OCI-LY1 (cell line): Measurements from ENCODE around the gene FEZ2.

Experiments used
- H2AFZ ChIP-seq: fragments of 200-600 bp; sonication (generic), shearing (Covaris generic); 2 replicates; pipeline ENCODE4 v1.6.0; 2014; ENCODE audit warnings: antibody characterized with exemption, mild to moderate bottlenecking, low read length
- H3F3A ChIP-seq: fragments of 200-600 bp; sonication (generic), shearing (Covaris generic); 2 replicates; pipeline ENCODE4 v1.6.0; 2014; ENCODE audit warnings: mild to moderate bottlenecking, antibody characterized with exemption, low read length, moderate library complexity; ENCODE audit not compliant: insufficient read depth
- H3K27ac ChIP-seq: fragments of 200-600 bp; sonication (generic); 2 replicates; pipeline ENCODE4 v1.5.1; 2014; ENCODE audit warnings: low read length, mixed run types, mild to moderate bottlenecking, low read depth; ENCODE audit not compliant: poor library complexity, severe bottlenecking
- H3K27me3 ChIP-seq: fragments of 200-600 bp; sonication (generic); 2 replicates; pipeline ENCODE4 v1.6.0; 2014; ENCODE audit warnings: antibody characterized with exemption, mild to moderate bottlenecking, low read length, moderate library complexity; ENCODE audit not compliant: insufficient read depth
- H3K36me3 ChIP-seq: fragments of 200-600 bp; sonication (generic); 2 replicates; pipeline ENCODE4 v1.6.1; 2014; ENCODE audit warnings: mild to moderate bottlenecking, antibody characterized with exemption, low read length, moderate library complexity, mixed read lengths; ENCODE audit not compliant: insufficient read depth
- H3K4me1 ChIP-seq: fragments of 200-600 bp; sonication (generic); 2 replicates; pipeline ENCODE4 v1.5.1; 2014; ENCODE audit warnings: mild to moderate bottlenecking, low read length, moderate library complexity; ENCODE audit not compliant: insufficient read depth, severe bottlenecking
- H3K4me2 ChIP-seq: fragments of 200-600 bp; sonication (generic), shearing (Covaris generic); 2 replicates; pipeline ENCODE4 v1.6.1; 2014; ENCODE audit warnings: low read length
- H3K4me3 ChIP-seq: fragments of 200-600 bp; sonication (generic); 2 replicates; pipeline ENCODE4 v1.5.1; 2014; ENCODE audit warnings: low read length, low read depth, mild to moderate bottlenecking, mixed read lengths; ENCODE audit not compliant: poor library complexity, severe bottlenecking
- H3K79me2 ChIP-seq: fragments of 200-600 bp; shearing (Covaris generic); 2 replicates; pipeline ENCODE4 v1.6.1; 2016; ENCODE audit warnings: mixed run types, low read length, mixed read lengths; ENCODE audit not compliant: insufficient read depth
- H3K9ac ChIP-seq: fragments of 200-600 bp; sonication (generic), shearing (Covaris generic); 2 replicates; pipeline ENCODE4 v1.6.1; 2014; ENCODE audit warnings: mild to moderate bottlenecking, low read length, mixed read lengths
- H3K9me2 ChIP-seq: fragments of 200-600 bp; sonication (generic), shearing (Covaris generic); 2 replicates; pipeline ENCODE4 v1.6.1; 2014; ENCODE audit warnings: low read depth, mild to moderate bottlenecking, low read length, mixed read lengths
- H3K9me3 ChIP-seq: fragments of 200-600 bp; shearing (Covaris generic); 2 replicates; pipeline ENCODE4 v1.6.1; 2014; ENCODE audit warnings: low read length, mixed read lengths
- H4K20me1 ChIP-seq: fragments of 200-600 bp; sonication (generic), shearing (Covaris generic); 2 replicates; pipeline ENCODE4 v1.6.0; 2016; ENCODE audit warnings: mild to moderate bottlenecking, low read length; ENCODE audit not compliant: insufficient read depth
- CTCF ChIP-seq: fragments of 200-600 bp; sonication (generic), shearing (Covaris generic); IDR thresholded peaks from 2 replicates; pipeline ENCODE4 v1.5.1; 2017; ENCODE audit warnings: mild to moderate bottlenecking, antibody characterized with exemption, low read length, moderate library complexity, mixed read lengths
- EZH2 ChIP-seq: fragments of 200-600 bp; sonication (generic), shearing (Covaris generic); IDR thresholded peaks from 2 replicates; pipeline ENCODE4 v1.8.0; 2017; ENCODE audit warnings: borderline replicate concordance, mixed run types, mild to moderate bottlenecking, antibody characterized with exemption, low read length, moderate library complexity, mixed read lengths

FEZ2 gene

GRCh38 chr2:36538335-36538734, 59.6 kb downstream of the FEZ2 start:
- TF ChIP-seq EZH2: no peak
- TF ChIP-seq CTCF: no peak
- no peaks in the 10 kb centered on the region for H3F3A ChIP-seq

GRCh38 chr2:36536776-36537175, 61.2 kb downstream of the FEZ2 start:
- no peaks in the 10 kb centered on the region for H4K20me1 ChIP-seq
- H3K27ac ChIP-seq: no peak overlapping the region
- H3K79me2 ChIP-seq: no peaks in the 10 kb centered on the region
- H3K4me3 ChIP-seq: no peak overlapping the region
- H3F3A ChIP-seq: no peaks in the 10 kb centered on the region
- H3K9me2 ChIP-seq: no peaks in the 10 kb centered on the region
- no peak overlapping the region for H2AFZ ChIP-seq
- no peak overlapping the region for H3K9ac ChIP-seq
- H3K4me1 ChIP-seq: no peaks in the 10 kb centered on the region
- H3K27me3 ChIP-seq: no peaks in the 10 kb centered on the region
- H3K9me3 ChIP-seq: no peaks in the 10 kb centered on the region
- H3K36me3 ChIP-seq: no peaks in the 10 kb centered on the region
- TF ChIP-seq CTCF: no peak
- no peak for TF ChIP-seq EZH2
- H3K4me2 ChIP-seq: no peak overlapping the region

More at GRCh38 chr2:36538335-36538734, 59.6 kb downstream of the FEZ2 start:
- Histone ChIP-seq H3K79me2 (no peaks in the 10 kb centered on the region), H3K4me1 (no peaks in the 10 kb centered on the region), H4K20me1 (no peaks in the 10 kb centered on the region), H3K9ac (no peak overlapping the region), H3K4me3 (no peak overlapping the region), H3K36me3 (no peaks in the 10 kb centered on the region), H2AFZ (no peak overlapping the region), H3K9me3 (no peaks in the 10 kb centered on the region), H3K9me2 (no peaks in the 10 kb centered on the region), H3K27ac (no peak overlapping the region), H3K27me3 (no peaks in the 10 kb centered on the region), H3K4me2 (no peak overlapping the region)

GRCh38 chr2:36535099-36535498, 62.9 kb downstream of the FEZ2 start:
- Histone ChIP-seq H3K27ac (no peak overlapping the region), H3F3A (no peaks in the 10 kb centered on the region), H3K4me2 (no peak overlapping the region), H3K9me2 (no peaks in the 10 kb centered on the region), H3K9me3 (no peaks in the 10 kb centered on the region), H3K79me2 (no peaks in the 10 kb centered on the region), H3K4me3 (no peak overlapping the region), H3K4me1 (no peaks in the 10 kb centered on the region), H2AFZ (no peak overlapping the region), H3K36me3 (no peaks in the 10 kb centered on the region), H4K20me1 (no peaks in the 10 kb centered on the region), H3K27me3 (no peaks in the 10 kb centered on the region), H3K9ac (no peak overlapping the region)
- TF ChIP-seq CTCF: no peak
- no peak for TF ChIP-seq EZH2
